GM20000 (cell line): ENCODE measurements around the gene PLIN1.

Source experiments
- DNase-seq: peaks from one replicate; pipeline ENCODE4 v3.0.0; 2012; ENCODE audit warnings: low spot score
- TF ChIP-seq, protein P1 (sequence below): IDR thresholded peaks from 2 replicates; pipeline ENCODE4 v1.5.1; 2012; ENCODE audit warnings: mild to moderate bottlenecking, control low read depth; ENCODE audit errors: extremely low read depth, missing control alignments

PLIN1 gene

DNA sequence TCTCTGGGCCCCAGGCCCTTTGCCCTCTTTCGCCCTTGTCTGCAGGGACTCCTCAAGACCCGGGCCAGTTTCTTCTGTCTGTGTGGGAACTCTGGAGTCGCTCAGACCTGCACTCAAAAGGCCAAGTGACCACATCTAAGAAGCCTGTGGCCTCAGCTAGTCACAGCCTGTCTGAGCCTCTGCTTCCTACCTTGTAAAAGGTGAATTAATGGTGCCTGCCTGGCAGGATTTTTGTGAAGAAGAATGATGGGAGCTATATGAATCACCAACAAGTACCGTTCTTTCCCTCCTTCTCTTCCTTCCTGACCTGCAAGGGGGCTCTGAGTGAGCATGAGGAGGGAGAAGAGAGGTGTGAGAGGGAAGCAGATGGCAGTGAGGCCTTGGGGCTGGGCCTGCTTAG lies 7.5 kb downstream of the PLIN1 start:
- no peak for DNase-seq
- TF ChIP-seq, protein P1, sequence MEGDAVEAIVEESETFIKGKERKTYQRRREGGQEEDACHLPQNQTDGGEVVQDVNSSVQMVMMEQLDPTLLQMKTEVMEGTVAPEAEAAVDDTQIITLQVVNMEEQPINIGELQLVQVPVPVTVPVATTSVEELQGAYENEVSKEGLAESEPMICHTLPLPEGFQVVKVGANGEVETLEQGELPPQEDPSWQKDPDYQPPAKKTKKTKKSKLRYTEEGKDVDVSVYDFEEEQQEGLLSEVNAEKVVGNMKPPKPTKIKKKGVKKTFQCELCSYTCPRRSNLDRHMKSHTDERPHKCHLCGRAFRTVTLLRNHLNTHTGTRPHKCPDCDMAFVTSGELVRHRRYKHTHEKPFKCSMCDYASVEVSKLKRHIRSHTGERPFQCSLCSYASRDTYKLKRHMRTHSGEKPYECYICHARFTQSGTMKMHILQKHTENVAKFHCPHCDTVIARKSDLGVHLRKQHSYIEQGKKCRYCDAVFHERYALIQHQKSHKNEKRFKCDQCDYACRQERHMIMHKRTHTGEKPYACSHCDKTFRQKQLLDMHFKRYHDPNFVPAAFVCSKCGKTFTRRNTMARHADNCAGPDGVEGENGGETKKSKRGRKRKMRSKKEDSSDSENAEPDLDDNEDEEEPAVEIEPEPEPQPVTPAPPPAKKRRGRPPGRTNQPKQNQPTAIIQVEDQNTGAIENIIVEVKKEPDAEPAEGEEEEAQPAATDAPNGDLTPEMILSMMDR: no peak

DNA sequence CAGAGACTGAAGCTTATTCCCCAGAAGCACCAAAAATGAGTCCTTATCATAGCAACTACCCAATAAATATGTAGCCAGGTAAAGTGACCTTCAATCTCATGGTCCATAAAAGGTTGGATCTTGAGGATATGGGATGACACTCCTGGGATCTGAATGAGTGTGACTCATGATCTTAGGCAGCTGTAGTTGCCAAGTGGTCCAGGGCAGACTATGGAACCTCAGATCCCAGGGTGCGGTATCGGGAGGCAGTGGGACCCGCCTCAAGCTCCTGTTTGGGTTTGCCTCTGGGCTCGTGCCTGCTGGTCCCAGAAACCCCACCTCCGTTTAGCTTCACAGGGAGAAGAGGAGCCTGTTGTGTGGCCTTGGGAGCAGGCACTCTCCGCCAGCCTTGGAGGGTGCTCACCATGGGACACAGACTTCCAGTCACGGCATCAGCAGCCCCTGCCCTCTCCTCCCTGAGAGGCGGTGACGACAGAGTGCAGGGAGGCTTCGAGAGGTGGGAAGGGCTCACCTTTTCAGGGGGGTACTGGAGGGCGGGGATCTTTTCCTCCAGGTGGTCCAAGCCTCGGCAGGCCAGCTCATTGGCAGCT lies 8.1 kb downstream of the PLIN1 start:
- no peak for DNase-seq
- TF ChIP-seq, protein P1: no peak

DNA sequence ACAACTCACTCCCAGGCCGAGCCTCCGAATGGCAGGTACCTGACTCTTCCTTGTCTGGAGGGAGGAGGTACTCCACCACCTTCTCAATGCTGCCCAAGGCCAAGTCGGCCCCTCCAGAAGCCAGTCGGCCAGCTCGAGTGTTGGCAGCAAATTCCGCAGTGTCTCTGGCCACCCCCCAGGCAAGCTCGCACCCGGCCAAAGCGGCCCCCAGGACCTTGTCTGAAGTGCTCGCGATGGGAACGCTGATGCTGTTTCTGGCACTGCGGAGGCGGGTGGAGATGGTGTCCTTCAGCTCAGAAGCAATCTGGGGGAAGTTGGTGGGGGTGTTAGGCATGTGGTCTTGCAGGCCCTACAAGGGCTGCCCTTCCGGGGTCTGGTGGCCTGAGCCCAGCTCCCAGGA lies 9.2 kb downstream of the PLIN1 start:
- TF ChIP-seq, protein P1: no peak
- no peak for DNase-seq

DNA sequence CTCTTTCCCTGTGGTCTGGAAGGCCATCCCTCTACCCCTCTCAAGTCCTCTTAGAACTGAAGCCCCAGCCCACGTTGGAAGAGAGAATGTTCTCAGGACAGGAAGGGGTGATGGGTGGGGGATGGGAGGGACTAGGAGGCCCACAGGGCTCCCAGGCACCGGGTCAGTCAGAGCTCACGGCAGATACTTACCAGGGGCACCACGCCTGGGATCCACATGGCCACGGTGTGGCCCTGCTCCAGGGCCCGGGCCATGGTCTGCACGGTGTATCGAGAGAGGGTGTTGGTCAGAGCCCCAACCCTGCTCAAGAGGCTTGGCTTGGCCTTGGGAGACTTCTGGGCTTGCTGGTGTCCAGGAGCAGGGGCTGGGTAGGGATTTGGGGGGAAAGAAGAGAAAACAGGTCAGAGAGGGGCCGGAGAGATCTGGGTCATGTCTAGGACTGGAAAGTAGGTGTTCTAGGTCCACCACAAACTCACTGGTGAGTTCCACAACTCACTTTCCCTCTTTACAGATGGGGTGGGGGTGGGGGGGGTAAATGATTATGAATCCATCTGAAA lies 9.8 kb downstream of the PLIN1 start:
- TF ChIP-seq, protein P1: no peak

DNA sequence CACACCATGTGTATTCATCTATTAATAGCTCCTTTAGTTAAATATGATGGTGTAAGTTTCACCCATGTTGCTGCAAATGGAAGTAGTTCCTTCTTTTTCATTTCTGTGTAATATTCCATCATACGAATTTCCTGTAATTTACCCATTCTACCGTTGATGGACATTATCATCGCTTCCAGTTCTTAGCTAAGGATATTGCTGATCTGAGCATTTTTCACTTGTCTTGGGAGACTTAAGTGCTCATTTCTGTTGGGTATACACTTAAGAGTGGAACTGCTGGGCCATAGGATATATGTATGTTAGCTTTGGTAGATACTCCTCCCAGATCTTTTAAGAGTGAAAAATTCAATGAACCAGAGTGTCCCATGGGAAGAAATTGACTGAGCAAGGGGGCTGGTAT lies 11.0 kb downstream of the PLIN1 start:
- TF ChIP-seq, protein P1: no peak
- no peak for DNase-seq

More for the DNA sequence above, 9.8 kb downstream of the PLIN1 start:
- no peak for DNase-seq

DNA sequence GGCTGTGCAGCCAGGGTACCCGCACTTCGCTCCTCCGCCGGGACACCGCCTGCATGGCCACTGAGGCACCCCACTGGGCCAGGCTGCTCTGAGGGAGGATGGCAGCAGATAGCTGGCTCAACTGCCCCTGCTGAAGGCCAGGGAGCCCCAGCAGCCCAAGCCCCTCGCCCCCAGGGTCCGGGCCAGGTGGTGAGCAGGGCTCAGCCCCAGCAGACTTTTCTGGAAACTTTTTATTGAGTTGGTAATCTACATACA lies 11.5 kb downstream of the PLIN1 start:
- DNase-seq: no peak
- TF ChIP-seq, protein P1: no peak

DNA sequence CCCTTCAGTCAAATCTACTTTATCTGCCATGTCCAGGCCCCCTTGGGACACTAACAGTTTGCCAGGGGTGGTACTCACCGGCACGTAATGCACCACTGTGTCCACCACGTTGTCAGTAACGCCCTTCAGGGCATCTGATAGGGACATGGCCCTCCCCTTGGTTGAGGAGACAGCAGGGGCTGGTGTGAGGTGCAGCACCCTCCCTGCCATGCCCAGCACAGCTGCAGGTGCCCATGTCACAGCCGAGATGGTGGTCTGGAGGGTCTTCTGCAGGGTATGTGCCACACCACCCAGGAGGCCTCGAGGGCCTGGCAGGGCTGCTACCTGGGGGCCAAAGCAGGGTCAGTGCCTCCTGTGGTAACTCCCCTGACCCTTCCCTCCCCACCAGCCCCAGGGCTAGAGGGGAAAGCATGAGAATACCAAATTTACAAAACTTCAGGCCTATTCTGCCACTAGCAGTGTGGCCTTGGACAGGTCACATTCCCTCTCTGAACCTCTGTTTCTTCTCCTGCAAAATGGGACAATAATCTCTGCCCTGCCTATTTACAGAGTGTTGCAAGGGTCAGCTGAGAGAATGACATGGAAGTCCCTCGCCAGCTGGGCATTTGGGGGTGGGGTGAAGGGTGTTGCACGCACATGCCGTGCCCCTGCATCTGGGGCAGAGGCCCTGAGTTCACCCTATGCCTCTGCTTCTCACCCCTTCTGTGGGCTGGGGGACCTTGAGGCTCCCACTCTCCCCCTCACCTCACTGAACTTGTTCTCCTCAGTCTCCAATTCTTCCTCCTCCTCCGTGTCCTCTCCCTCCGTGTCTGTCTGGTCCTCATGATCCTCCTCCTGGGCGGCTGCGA lies 12.1 kb downstream of the PLIN1 start:
- TF ChIP-seq, protein P1: no peak
- DNase-seq: no peak
